CD4-positive, alpha-beta T cell treated with Interleukin-4 for 1 hour (primary cell): ENCODE data around the gene MEI1.

Source experiments
- DNase-seq, 2 donors: peaks; one replicate each; pipeline ENCODE4 v3.0.0-alpha.2; 2020 to 2022

The MEI1 gene

DNA sequence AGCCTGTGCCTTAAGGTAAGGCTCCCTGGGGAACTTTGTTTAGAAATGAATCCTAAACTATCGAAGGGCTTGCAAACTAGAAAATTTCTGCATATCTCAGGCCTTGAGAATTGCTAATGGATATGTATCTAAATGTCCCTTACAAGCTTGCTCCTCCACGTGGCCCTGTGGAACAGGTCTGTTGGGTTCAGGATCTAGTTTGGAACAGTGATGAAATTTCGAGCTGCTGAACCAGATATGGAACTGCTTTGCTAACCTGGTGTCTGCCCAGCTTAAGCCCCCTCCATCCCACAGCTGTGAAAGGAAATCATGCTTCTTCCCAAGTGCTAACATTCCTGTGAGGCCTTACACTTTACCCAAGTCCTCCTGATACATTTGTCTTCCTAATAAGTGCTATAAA, 145.2 kb downstream of the MEI1 start:
- DNase-seq = no peak

DNA sequence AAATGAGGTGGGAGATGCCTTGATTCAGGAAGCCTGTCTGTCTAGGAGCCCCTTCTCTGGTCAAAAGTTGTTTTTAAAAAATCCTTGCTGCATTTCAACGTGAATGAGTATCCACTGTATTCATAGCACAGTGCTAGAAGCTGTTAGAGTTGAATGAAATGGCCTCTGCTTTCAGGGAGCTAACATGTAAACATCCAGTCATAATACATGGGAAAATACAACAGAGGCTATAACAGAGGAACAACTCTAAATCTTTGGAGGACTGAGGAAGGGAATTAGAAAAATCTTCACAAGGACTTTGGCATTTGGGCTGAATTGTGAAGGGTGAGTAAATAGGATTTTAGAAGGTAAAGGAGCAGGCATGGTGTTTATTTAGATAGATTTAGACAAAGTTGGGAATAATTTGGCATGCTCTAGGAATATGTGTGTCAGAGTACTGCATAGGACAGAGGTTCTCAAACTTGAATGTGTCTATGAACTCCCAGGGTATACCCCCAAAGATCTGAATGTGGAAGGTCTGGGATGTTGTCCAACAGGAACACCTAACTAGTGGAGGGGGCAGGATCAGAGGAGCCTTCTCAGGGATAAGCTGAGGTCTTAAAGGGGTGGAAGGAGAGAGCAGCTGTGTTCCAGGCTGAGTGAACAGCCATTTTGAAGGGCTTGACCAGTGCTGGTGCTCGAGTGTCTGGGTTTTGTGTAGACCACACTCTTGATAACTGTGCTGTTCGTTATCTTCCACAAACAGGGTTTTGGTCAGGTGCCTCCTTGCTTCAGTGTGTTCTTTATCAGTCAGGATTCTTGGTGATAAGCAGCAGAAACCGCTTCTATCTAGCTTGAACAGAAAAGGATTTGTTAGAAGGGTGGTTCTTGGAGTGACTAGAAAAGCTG, 146.3 kb downstream of the MEI1 start:
- no peak for DNase-seq

DNA sequence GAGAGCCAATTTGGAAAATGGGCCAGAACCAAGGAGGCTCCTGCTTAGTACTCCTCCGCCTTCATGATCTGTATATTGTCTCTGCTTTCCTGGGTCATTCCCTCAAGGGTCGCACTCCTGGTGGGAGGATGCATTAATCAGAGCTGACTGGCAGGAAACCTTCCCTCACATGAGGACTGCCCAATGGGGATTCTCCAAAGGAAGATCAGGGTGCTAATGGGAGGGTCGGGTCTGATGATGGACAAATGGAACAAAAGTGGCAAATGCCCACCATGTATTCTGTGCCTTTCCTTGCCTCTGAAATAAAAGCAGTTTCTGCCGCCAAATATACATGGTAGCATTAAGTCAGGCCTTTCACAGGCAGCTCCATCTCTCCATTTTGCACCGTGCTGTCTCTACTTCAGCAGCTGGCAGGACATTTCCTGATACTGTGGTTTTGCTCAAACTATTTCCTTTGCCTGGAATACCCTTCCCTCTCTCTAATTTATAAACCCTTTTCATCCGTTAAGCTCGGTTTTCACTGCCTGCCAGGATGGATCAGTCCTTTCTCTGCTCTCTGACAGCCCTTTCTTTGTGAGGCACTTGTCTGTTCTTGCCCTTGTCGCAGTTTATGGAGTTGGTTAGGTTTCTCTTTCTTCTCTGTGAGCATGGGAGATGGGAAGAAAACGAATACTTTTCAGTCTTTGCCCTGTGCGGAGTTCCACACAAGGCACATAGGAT, 147.1 kb downstream of the MEI1 start:
- no peak for DNase-seq

DNA sequence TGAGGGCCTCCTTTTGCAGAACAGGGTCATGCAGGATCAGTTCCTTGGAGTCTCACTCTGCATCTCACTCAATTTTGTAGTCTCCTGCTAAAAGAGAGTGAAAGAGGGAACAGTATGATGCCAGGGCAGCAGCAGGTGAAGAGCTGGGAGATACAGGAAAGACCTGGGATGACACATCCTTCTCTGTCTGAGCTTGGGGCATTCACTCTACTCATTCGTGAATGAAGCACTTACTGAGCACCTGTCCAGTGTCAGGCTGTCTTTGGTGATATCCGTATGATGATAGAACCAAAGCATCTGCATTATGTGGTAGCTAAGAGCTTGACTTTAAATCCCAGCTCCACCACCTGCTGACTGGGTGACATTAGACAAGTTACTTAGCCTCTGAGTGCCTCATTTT, 148.0 kb downstream of the MEI1 start:
- DNase-seq = no peak

- peak in 1 of 2 donors; percentile 68 for DNase-seq
Observed at GRCh38 chr22:41848468-41848867, 149.2 kb downstream of the MEI1 start.
